ENCODE data around the gene TPST2. TPM values are rescaled to one million over a fixed set of nuclear protein-coding genes. Genes with fewer than 3 reads are reported as not detected.

Gene TPST2
- total RNA-seq, 1 experiment from 2014 or later, result 50.1 TPM

DNA sequence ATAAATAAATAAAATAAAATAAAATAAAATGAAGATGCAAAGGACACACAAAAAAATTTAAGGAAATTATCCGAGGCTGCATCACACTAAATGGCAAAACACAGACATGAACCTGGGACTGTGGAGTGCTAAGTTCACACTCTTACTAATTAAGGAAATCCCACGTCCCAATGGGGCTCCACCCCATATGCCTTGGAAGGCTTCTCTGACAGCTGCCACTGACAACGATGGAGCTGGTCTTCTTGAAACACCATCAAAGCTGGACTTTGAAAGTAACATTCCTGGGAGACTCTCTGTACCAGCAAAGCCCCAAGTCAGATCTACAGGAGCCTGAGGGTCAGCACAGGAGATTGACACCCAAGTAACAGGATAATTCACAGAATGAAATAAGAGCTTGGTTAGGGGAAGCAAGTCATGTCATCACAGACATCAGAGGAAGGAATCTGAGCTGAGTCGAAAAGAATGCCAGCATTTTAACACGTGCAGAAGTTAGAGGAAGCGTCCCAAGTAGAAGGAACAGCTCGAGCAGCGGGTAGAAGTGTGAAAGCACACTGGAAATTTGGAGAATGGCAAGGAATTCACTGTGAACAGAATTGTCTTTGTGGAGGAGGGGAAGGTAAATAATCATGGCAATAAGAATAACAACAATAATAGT, 13.8 kb downstream of the TPST2 start:
- Histone ChIP-seq H2BK12ac (ENCODE audit: insufficient read length, low read depth, low read length) (no peak overlapping the region), H2BK120ac (ENCODE audit: low read depth, low read length, poor library complexity, severe bottlenecking) (no peak overlapping the region), H2BK5ac (ENCODE audit: insufficient read length, low read length) (no peak overlapping the region), H2AFZ (ENCODE audit: low read length) (no peak overlapping the region), H2BK20ac (ENCODE audit: low read depth, low read length, poor library complexity, severe bottlenecking) (no peak overlapping the region), H3K4me2 (ENCODE audit: insufficient read depth, insufficient read length, low read length) (no peak overlapping the region), H3K23me2 (ENCODE audit: insufficient read length, low read depth, low read length, poor library complexity, severe bottlenecking) (no peaks in the 10 kb centered on the region), H3K9ac (ENCODE audit: extremely low read depth, insufficient read length, low read length) (no peak overlapping the region), H3K23ac (ENCODE audit: insufficient read length, low read depth, low read length) (no peak overlapping the region), H3K4ac (ENCODE audit: low read depth, low read length) (no peak overlapping the region), H3K18ac (ENCODE audit: insufficient read length, low read depth, low read length) (no peak overlapping the region), H2BK15ac (ENCODE audit: low read depth, low read length) (no peak overlapping the region), H3K79me2 (ENCODE audit: insufficient read depth, low read length) (peaks cover 52% of the 10 kb centered on the region; the same call in 1 of the 2 replicates), H2AK5ac (ENCODE audit: insufficient read length, low read length) (no peak overlapping the region), H3T11ph (ENCODE audit: low read length) (no peak overlapping the region), H3K14ac (ENCODE audit: insufficient read depth, low read length) (no peak overlapping the region), H4K8ac (replicated peaks; ENCODE audit: insufficient read length, low read depth, low read length) (no peak overlapping the region), H3K4me1 (ENCODE audit: insufficient read depth, low read length) (peaks cover 19% of the 10 kb centered on the region; the same call in 1 of the 2 replicates), H3K9me3 (ENCODE audit: control insufficient read depth, low read depth, low read length) (no peaks in the 10 kb centered on the region), H3K27ac (ENCODE audit: insufficient read length, low read depth, low read length) (no peak overlapping the region), H3K27me3 (ENCODE audit: insufficient read depth, low read length) (no peaks in the 10 kb centered on the region), H3K79me1 (ENCODE audit: insufficient read depth, low read depth, low read length, poor library complexity, severe bottlenecking) (peaks cover 15% of the 10 kb centered on the region), H4K20me1 (ENCODE audit: control insufficient read depth, insufficient read depth, insufficient read length) (peaks cover 2% of the 10 kb centered on the region), H4K91ac (ENCODE audit: insufficient read length, low read depth, low read length) (no peak overlapping the region), H3K56ac (ENCODE audit: insufficient read length, low read depth, low read length) (no peak overlapping the region), H4K5ac (ENCODE audit: insufficient read length, low read depth, low read length) (no peak overlapping the region)
- H3K9me3 Mint-ChIP-seq, result no peaks in the 10 kb centered on the region
- H3K36me3 Mint-ChIP-seq (ENCODE audit: insufficient read depth in 1 of 3, low read depth in 3 of 3), result peaks cover 18 to 36% (median 25%) of the 10 kb centered on the region in 3 experiments; a peak in 6 of 7 replicates
- no peak for TF ChIP-seq CTCF (conservative IDR thresholded peaks at IDR 0.05)
- H3K27me3 Mint-ChIP-seq (ENCODE audit: low read depth), result no peaks in the 10 kb centered on the region
- DNase-seq, result no peak
- H3K4me1 Mint-ChIP-seq, result peaks cover 72 to 79% of the 10 kb centered on the region in 2 experiments
- no peak overlapping the region for H3K4me3 Mint-ChIP-seq
- WGBS (ENCODE audit: extremely low coverage, insufficient read length, low lambda C conversion rate), result no CpG with 5 or more reads among the region's 8 CpGs
- peak overlapping the region in 1 of 3 experiments; percentile 1; a peak in 1 of 7 replicates for H3K27ac Mint-ChIP-seq

Data from H9 (cell line).